ENCODE results near the gene STIM2. TPM values are rescaled to one million over a fixed set of nuclear protein-coding genes. Genes with fewer than 3 reads are reported as not detected.

STIM2 gene
- total RNA-seq, 1 experiment from 2014 or later = 30.2 TPM

GRCh38 chr4:27000820-27001219 lies 140.2 kb downstream of the STIM2 start:
- DNase-seq = no peak
- Histone ChIP-seq H2AFZ (no peak overlapping the region), H3F3A (ENCODE audit: insufficient read depth, low read depth) (no peaks in the 10 kb centered on the region), H3K27me3 (ENCODE audit: insufficient read depth, low read depth) (no peaks in the 10 kb centered on the region), H3K27ac (no peak overlapping the region), H3K9me3 (ENCODE audit: insufficient read depth, low read depth) (no peaks in the 10 kb centered on the region), H3K36me3 (ENCODE audit: low read depth) (no peaks in the 10 kb centered on the region), H3K79me2 (ENCODE audit: low read depth) (no peaks in the 10 kb centered on the region), H3K4me2 (no peak overlapping the region), H4K20me1 (ENCODE audit: insufficient read depth) (no peaks in the 10 kb centered on the region), H3K4me1 (replicated peaks; ENCODE audit: insufficient read depth) (no peaks in the 10 kb centered on the region), H3K4me3 (no peak overlapping the region), H3K9me2 (ENCODE audit: insufficient read depth) (no peaks in the 10 kb centered on the region)
- intact Hi-C loops (cut with micrococcal nuclease; ENCODE audit: unreplicated experiment) = loop anchor here (10.0 kb wide), 1 partner anchor 256 kb away; no protein-coding TSS in a partner anchor
- BruUV-seq (replicated peaks) = no TSS peak
- CTCF ChIA-PET = no interaction called here
- POLR2A ChIA-PET (ENCODE audit: unreplicated experiment) = no interaction called here
- peak; percentile 30; the same call in 1 of the 2 replicates for TF ChIP-seq CTCF (conservative IDR thresholded peaks at IDR 0.05)
- TF ChIP-seq EZH2 (IDR thresholded peaks at IDR 0.05; ENCODE audit: low read depth) = no peak

GRCh38 chr4:27001398-27002164 lies 140.9 kb downstream of the STIM2 start:
- POLR2A ChIA-PET (ENCODE audit: unreplicated experiment) = no interaction called here

GRCh38 chr4:27003642-27004113 lies 143.0 kb downstream of the STIM2 start:
- DNase-seq = no peak
- no peak overlapping the region for H2AFZ ChIP-seq
- ChIA-PET CTCF (no interaction called here), POLR2A (ENCODE audit: unreplicated experiment) (no interaction called here)
- no peaks in the 10 kb centered on the region for H3K79me2 ChIP-seq (ENCODE audit: low read depth)
- no peaks in the 10 kb centered on the region for H3F3A ChIP-seq (ENCODE audit: insufficient read depth, low read depth)
- H3K4me2 ChIP-seq = no peak overlapping the region
- H3K9me2 ChIP-seq (ENCODE audit: insufficient read depth) = no peaks in the 10 kb centered on the region
- H3K4me3 ChIP-seq = no peak overlapping the region
- H3K36me3 ChIP-seq (ENCODE audit: low read depth) = no peaks in the 10 kb centered on the region
- no peaks in the 10 kb centered on the region for H3K9me3 ChIP-seq (ENCODE audit: insufficient read depth, low read depth)
- no peak overlapping the region for H3K27ac ChIP-seq
- H3K4me1 ChIP-seq (replicated peaks; ENCODE audit: insufficient read depth) = no peaks in the 10 kb centered on the region
- no peaks in the 10 kb centered on the region for H3K27me3 ChIP-seq (ENCODE audit: insufficient read depth, low read depth)
- H4K20me1 ChIP-seq (ENCODE audit: insufficient read depth) = no peaks in the 10 kb centered on the region
- no TSS peak for BruUV-seq (replicated peaks)
- TF ChIP-seq EZH2 (IDR thresholded peaks at IDR 0.05; ENCODE audit: low read depth) = no peak
- TF ChIP-seq CTCF (conservative IDR thresholded peaks at IDR 0.05) = no peak
- intact Hi-C loops (cut with micrococcal nuclease; ENCODE audit: unreplicated experiment) = loop anchor here (10.0 kb wide), 1 partner anchor 259 kb away; no protein-coding TSS in a partner anchor

More at GRCh38 chr4:27001398-27002164, 140.9 kb downstream of the STIM2 start:
- Histone ChIP-seq H2AFZ (no peak overlapping the region), H3K4me2 (no peak overlapping the region), H3K9me2 (ENCODE audit: insufficient read depth) (no peaks in the 10 kb centered on the region), H3F3A (ENCODE audit: insufficient read depth, low read depth) (no peaks in the 10 kb centered on the region), H3K79me2 (ENCODE audit: low read depth) (no peaks in the 10 kb centered on the region), H3K4me3 (no peak overlapping the region), H3K4me1 (replicated peaks; ENCODE audit: insufficient read depth) (no peaks in the 10 kb centered on the region), H4K20me1 (ENCODE audit: insufficient read depth) (no peaks in the 10 kb centered on the region), H3K36me3 (ENCODE audit: low read depth) (no peaks in the 10 kb centered on the region), H3K27ac (no peak overlapping the region), H3K27me3 (ENCODE audit: insufficient read depth, low read depth) (no peaks in the 10 kb centered on the region), H3K9me3 (ENCODE audit: insufficient read depth, low read depth) (no peaks in the 10 kb centered on the region)
- CTCF ChIA-PET = no interaction called here
- intact Hi-C loops (cut with micrococcal nuclease; ENCODE audit: unreplicated experiment) = loop anchor here (10.0 kb wide), 1 partner anchor 257 kb away; no protein-coding TSS in a partner anchor
- DNase-seq = no peak
- TF ChIP-seq CTCF (conservative IDR thresholded peaks at IDR 0.05) = no peak
- no peak for TF ChIP-seq EZH2 (IDR thresholded peaks at IDR 0.05; ENCODE audit: low read depth)
- no TSS peak for BruUV-seq (replicated peaks)

Data from PC-9 (cell line).